Measurements from ENCODE around the gene ADRB1.

DNA sequence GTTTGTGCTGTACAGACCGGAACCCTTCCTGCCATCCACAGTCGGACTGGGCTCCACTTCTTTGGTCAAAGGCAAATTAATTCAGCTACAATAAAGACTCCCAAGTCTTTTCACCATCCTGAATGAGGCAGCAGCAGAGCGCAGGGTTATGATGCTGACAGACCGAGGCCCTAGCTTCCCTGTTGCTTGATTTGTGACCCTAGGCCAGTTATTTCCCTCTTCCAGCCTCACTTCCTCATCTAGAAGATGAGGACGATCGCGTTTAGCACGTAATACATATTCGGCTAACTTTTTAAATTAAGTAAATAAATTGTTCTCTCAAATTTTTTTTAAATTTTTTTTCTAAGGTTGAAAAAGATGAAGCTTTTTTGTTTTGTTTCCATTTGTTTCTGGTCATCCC, 18.1 kb downstream of the ADRB1 start:
- TF ChIP-seq, protein P1, sequence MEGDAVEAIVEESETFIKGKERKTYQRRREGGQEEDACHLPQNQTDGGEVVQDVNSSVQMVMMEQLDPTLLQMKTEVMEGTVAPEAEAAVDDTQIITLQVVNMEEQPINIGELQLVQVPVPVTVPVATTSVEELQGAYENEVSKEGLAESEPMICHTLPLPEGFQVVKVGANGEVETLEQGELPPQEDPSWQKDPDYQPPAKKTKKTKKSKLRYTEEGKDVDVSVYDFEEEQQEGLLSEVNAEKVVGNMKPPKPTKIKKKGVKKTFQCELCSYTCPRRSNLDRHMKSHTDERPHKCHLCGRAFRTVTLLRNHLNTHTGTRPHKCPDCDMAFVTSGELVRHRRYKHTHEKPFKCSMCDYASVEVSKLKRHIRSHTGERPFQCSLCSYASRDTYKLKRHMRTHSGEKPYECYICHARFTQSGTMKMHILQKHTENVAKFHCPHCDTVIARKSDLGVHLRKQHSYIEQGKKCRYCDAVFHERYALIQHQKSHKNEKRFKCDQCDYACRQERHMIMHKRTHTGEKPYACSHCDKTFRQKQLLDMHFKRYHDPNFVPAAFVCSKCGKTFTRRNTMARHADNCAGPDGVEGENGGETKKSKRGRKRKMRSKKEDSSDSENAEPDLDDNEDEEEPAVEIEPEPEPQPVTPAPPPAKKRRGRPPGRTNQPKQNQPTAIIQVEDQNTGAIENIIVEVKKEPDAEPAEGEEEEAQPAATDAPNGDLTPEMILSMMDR (CRISPR knock-in tag; IDR thresholded peaks at IDR 0.05) = no peak
- no peak for TF ChIP-seq ZNF354B (CRISPR knock-in tag; IDR thresholded peaks at IDR 0.05)
- no peak for TF ChIP-seq ZNF143 (CRISPR knock-in tag; IDR thresholded peaks at IDR 0.05)
- TF ChIP-seq, protein P2, sequence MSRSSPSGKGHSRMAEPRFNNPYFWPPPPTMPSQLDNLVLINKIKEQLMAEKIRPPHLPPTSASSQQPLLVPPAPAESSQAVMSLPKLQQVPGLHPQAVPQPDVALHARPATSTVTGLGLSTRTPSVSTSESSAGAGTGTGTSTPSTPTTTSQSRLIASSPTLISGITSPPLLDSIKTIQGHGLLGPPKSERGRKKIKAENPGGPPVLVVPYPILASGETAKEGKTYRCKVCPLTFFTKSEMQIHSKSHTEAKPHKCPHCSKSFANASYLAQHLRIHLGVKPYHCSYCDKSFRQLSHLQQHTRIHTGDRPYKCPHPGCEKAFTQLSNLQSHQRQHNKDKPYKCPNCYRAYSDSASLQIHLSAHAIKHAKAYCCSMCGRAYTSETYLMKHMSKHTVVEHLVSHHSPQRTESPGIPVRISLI (CRISPR knock-in tag; IDR thresholded peaks at IDR 0.05; ENCODE audit: borderline replicate concordance) = no peak
- TF ChIP-seq, protein P3, sequence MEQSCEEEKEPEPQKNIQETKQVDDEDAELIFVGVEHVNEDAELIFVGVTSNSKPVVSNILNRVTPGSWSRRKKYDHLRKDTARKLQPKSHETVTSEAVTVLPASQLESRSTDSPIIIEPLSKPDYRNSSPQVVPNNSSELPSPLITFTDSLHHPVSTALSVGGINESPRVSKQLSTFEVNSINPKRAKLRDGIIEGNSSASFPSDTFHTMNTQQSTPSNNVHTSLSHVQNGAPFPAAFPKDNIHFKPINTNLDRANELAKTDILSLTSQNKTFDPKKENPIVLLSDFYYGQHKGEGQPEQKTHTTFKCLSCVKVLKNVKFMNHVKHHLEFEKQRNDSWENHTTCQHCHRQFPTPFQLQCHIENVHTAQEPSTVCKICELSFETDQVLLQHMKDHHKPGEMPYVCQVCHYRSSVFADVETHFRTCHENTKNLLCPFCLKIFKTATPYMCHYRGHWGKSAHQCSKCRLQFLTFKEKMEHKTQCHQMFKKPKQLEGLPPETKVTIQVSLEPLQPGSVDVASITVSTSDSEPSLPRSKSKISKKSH (CRISPR knock-in tag; IDR thresholded peaks at IDR 0.05; ENCODE audit: borderline replicate concordance) = no peak
- TF ChIP-seq MYNN (CRISPR knock-in tag; IDR thresholded peaks at IDR 0.05; ENCODE audit: low read depth) = no peak
- TF ChIP-seq HCFC1 (IDR thresholded peaks at IDR 0.05; ENCODE audit: low read depth, low read length) = no peak
- no peak for TF ChIP-seq PCBP2 (optimal IDR thresholded peaks at IDR 0.05; ENCODE audit: low read depth, low read length, poor library complexity, severe bottlenecking)
- TF ChIP-seq, protein P4, sequence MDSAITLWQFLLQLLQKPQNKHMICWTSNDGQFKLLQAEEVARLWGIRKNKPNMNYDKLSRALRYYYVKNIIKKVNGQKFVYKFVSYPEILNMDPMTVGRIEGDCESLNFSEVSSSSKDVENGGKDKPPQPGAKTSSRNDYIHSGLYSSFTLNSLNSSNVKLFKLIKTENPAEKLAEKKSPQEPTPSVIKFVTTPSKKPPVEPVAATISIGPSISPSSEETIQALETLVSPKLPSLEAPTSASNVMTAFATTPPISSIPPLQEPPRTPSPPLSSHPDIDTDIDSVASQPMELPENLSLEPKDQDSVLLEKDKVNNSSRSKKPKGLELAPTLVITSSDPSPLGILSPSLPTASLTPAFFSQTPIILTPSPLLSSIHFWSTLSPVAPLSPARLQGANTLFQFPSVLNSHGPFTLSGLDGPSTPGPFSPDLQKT (CRISPR knock-in tag; IDR thresholded peaks at IDR 0.05; ENCODE audit: borderline replicate concordance) = no peak
- no peak for TF ChIP-seq EZH2 (conservative IDR thresholded peaks at IDR 0.05; ENCODE audit: low read depth, low read length)
- TF ChIP-seq, protein P5, sequence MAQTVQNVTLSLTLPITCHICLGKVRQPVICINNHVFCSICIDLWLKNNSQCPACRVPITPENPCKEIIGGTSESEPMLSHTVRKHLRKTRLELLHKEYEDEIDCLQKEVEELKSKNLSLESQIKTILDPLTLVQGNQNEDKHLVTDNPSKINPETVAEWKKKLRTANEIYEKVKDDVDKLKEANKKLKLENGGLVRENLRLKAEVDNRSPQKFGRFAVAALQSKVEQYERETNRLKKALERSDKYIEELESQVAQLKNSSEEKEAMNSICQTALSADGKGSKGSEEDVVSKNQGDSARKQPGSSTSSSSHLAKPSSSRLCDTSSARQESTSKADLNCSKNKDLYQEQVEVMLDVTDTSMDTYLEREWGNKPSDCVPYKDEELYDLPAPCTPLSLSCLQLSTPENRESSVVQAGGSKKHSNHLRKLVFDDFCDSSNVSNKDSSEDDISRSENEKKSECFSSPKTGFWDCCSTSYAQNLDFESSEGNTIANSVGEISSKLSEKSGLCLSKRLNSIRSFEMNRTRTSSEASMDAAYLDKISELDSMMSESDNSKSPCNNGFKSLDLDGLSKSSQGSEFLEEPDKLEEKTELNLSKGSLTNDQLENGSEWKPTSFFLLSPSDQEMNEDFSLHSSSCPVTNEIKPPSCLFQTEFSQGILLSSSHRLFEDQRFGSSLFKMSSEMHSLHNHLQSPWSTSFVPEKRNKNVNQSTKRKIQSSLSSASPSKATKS (CRISPR knock-in tag; IDR thresholded peaks at IDR 0.05) = no peak

All from HepG2 (cell line).